Uterus (tissue), 2 donors: ENCODE measurements around the gene UVRAG.

ENCODE experiments used
- CTCF ChIP-seq, 4 experiments: fragments of 200-600 bp in 2 of 4; fragments of 450-650 bp in 2 of 4; sonication (generic) in 2 of 4; IDR thresholded peaks; one replicate each; pipeline ENCODE4 v1.5.1; 2016 to 2019; ENCODE audit warnings: antibody characterized with exemption in 4 of 4, mild to moderate bottlenecking in 2 of 4, moderate library complexity in 1 of 4
- POLR2A ChIP-seq, 2 donors: fragments of 450-650 bp; IDR thresholded peaks; one replicate each; pipeline ENCODE4 v1.6.1; 2016; ENCODE audit warnings: antibody characterized with exemption in 2 of 2, mild to moderate bottlenecking in 1 of 2, moderate library complexity in 1 of 2

DNA sequence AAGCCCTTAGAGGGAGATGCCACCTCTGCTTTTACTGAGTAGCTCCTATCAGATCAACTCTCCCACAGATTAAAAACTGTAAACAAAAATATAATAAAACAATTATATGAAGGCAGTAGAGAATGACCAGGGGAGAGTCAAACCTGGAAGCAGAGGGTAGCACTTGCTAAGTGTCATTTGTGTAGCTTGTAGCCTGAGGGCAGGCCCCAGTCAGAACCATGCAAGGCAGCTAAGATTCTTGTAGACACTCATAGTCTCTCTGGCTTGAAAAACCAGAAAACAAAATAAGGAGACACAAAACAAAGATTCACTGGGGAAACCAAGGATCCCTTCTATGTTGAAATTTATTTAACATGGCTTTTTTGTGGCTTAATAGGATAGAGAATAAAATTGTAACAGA lies 280.9 kb downstream of the UVRAG start:
- TF ChIP-seq CTCF (IDR thresholded peaks at IDR 0.05) (no peak), POLR2A (IDR thresholded peaks at IDR 0.05) (no peak)
